SK-MEL-5 (cell line): ENCODE results near the gene MPP7. TPM values are rescaled to one million over a fixed set of nuclear protein-coding genes. Genes with fewer than 3 reads are reported as not detected.
"Not testable (repeated sequence)": the region's sequence is repeated elsewhere in the genome, so short reads cannot be mapped to it uniquely, and the experiment has no call there.

ENCODE experiments used
- DNase-seq: peaks from one replicate; pipeline ENCODE4 v3.0.0-alpha.2; 2016; ENCODE audit warnings: low read depth, low spot score
- in situ Hi-C: cut with HindIII; loops from 2 replicates; pipeline ENCODE4 v1.10.0; 2016; ENCODE audit warnings: low sequenced_read_pairs, high pct_unique_total_duplicates, low pct_unique_long_range_greater_than_20kb
- polyA plus RNA-seq, 2 experiments: library from polyadenylated mRNA; depleted of rRNA; stranded (reverse); fragments of >200 nt; gene quantifications; 2 replicates each; pipeline ENCODE4 v1.2.3, GENCODE V29; 2015
- total RNA-seq: library from RNA; depleted of rRNA; stranded (reverse); fragments of >200 nt; shearing (Covaris generic); gene quantifications from 2 replicates; pipeline ENCODE4 v1.2.3, GENCODE V29; 2014; rRNA removed

MPP7 gene
- total RNA-seq, result 0.34 and 0.72 TPM in 2 replicates
- polyA plus RNA-seq (2015; cell fraction: cytosol; rRNA removed), result 0.18 and 0.39 TPM in 2 replicates
- 0.62 TPM in 2 replicates for polyA plus RNA-seq (2015; cell fraction: nucleus; rRNA removed)

DNA sequence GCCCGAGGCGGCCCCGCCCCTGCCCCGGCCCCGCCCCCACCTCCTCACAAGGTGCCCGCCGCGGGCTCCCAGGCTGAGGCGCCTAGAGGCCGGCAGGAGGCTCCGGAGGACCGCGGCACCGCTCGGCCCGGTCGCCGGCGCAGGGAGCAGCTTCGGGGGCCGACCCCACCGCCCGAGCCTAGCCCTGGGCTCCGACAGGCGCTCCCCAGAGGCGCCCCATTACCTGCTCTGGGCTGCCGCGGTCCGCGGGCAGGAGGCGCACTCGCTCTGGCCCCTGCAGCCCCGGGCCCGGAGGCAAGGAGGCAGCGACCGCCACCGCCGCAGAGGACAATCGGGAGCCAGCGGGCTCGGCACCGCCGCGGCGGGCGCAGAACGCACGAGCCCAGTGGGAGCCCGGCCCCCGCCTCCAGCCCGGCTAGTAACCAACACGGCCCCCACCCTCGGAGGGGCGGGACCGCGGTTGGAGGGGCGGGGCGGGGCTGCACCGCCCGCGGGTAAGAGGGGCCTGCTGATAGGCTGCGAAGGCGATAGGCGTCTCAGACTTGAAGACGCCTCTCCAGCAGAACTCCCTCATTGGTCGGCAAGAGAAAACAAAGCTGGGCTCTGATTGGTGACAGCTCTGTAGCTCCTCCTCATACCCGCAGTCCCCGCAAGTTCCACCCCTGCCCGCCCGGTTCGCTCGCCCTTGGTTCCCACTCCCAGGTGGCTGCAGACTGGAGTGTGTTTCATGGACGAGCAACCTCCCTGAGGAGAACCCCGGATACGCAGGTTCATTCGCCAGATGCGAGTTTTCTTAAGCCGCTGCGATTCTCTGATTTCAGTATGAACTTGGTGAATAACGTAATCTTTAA, at the start of gene MPP7:
MPP7 (minus strand) TSS at position 427 of the 851 bp plus-strand sequence. CDS start 64,460 bp downstream, outside the sequence.
- DNase-seq, result peak; percentile 96
- in situ Hi-C loops, result no loop called here

- no peak for DNase-seq
- in situ Hi-C loops, result no loop called here
Measured at GRCh38 chr10:28349892-28350291, 47.0 kb upstream of the MPP7 start.

DNA sequence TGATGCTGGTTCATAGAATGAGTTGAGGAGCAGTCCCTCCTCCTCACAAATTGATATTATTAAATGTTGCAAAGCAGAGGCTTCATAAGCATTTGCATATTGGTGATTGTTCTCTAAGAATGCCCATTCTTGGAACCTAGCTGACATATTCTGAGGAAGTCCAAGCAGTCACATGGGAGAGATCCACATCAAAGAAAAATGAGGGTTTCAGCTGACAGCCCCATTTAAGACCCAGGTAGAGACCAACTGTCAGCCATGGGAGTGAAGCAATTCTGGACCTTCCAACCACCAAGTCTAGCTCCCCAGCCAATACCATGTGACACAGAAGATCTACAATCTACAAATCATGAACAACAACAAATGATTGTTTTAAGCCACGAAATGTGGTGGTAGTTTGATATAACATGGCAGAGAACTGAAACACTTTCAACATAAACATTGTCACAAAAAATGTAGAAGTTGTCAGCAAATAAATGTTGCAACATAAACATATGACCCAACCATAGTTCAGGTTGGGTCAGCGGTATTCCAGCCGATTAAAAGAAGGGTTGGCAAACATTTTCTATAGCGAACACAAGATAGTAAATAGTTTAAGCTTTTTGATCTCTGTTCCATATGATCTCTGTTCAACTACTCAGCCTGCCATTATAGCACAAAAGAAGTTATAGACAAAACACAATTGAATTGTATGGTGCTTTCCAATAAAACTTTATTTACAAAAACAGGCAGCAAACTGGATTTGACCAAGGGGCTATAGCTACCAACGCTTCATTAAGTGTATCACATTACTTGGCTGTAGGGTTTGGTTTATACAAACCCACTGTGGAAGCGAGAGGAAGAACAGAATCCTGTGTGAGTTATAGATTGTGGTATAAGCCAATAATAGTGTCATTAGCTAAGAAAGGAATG, 41.4 kb upstream of the MPP7 start:
- in situ Hi-C loops, result no loop called here
- no peak for DNase-seq

GRCh38 chr10:28343252-28343651, 40.4 kb upstream of the MPP7 start:
- in situ Hi-C loops, result no loop called here
- no peak for DNase-seq

DNA sequence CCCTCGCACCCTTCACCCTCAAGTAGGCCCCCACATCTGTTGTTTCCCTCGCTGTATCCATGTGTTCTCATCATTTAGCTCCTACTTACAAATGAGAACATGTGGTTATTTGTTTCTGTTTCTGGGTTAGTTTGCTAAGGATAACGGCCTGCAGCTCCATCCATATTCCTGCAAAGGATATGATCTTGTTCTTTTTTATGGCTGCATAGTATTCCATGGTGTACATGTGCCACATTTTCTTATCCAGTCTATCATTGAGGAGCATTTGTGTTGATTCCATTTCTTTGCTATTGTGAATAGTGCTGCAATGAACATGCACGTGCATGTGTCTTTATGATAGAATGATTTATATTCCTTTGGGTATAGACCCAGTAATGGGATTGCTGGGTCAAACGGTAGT, 38.8 kb upstream of the MPP7 start:
- DNase-seq, in situ Hi-C loops: not testable (repeated sequence)

GRCh38 chr10:28332726-28333125, 29.9 kb upstream of the MPP7 start:
- in situ Hi-C loops, result no loop called here
- no peak for DNase-seq

GRCh38 chr10:28331841-28332240, 29.0 kb upstream of the MPP7 start:
- in situ Hi-C loops, result no loop called here
- DNase-seq, result no peak

GRCh38 chr10:28331066-28331465, 28.2 kb upstream of the MPP7 start:
- in situ Hi-C loops, result no loop called here
- no peak for DNase-seq

DNA sequence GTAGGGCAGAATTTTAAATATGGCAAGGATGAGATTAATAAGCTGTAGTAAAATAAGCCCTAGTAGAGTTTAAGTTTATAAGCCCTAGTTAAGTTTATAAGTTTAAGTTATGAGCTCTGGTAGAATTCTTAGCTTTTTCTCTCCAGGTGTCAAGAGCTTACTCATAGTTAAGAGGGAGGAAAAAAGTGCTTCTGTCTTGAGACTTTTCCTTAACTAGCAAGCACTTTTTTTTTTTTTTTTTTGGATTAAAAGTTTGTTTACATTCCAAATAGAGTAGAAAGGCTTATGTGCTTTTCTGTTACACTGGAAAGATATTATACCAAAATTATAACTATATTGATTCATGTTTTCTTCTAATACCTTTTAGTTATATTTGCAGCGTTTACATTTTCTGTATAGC, 25.5 kb upstream of the MPP7 start:
- in situ Hi-C loops, result no loop called here
- no peak for DNase-seq

DNA sequence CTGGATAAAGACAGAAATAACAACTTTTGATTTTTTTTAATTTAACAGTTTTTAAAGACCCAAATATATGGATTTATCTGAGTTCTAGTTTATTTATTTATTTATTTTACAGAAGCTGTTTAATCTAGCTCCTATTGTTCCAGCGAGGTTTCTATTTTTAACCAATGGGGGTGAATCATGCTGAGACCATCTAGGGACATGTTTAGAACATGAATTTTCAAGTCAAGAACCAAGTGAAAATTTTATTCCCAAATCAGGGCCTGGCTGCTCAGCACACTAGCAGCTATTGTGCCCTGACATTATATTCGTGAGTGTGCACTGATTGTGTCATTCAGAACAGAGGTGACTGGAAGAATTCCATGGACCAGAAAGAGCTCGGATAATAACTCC, 24.6 kb upstream of the MPP7 start:
- DNase-seq, result no peak
- in situ Hi-C loops, result no loop called here

- in situ Hi-C loops, result no loop called here
- no peak for DNase-seq
Measured at GRCh38 chr10:28326516-28327490, 23.9 kb upstream of the MPP7 start.

GRCh38 chr10:28320799-28321198, 17.9 kb upstream of the MPP7 start:
- in situ Hi-C loops, result no loop called here

GRCh38 chr10:28320090-28320489, 17.2 kb upstream of the MPP7 start:
- in situ Hi-C loops, result no loop called here
- DNase-seq, result no peak

More at GRCh38 chr10:28320799-28321198, 17.9 kb upstream of the MPP7 start:
- no peak for DNase-seq

GRCh38 chr10:28319061-28319460, 16.2 kb upstream of the MPP7 start:
- DNase-seq, in situ Hi-C loops: not testable (repeated sequence)

GRCh38 chr10:28318626-28319025, 15.8 kb upstream of the MPP7 start:
- no peak for DNase-seq
- in situ Hi-C loops, result no loop called here

GRCh38 chr10:28317760-28318159, 14.9 kb upstream of the MPP7 start:
- no peak for DNase-seq
- in situ Hi-C loops, result no loop called here

GRCh38 chr10:28316696-28317095, 13.8 kb upstream of the MPP7 start:
- in situ Hi-C loops, result no loop called here
- DNase-seq, result no peak
